PC-9 (cell line): ENCODE measurements around the gene SLC1A7. TPM values are rescaled to one million over a fixed set of nuclear protein-coding genes. Genes with fewer than 3 reads are reported as not detected.

Experiments
- BruUV-seq: library from RNA; stranded (reverse); fragments of 400-500 nt; replicated peaks from 2 replicates; lab custom pipeline; 2021; lab: Mats Ljungman, UMichigan
- CTCF ChIA-PET: fragments of 300-600 bp; sonication (Branson Sonifier 250); formaldehyde crosslinking; loops from one replicate; lab custom pipeline; 2022; ENCODE audit warnings: antibody characterized with exemption; lab: Charles Lee
- POLR2A ChIA-PET: fragments of 300-600 bp; sonication (Branson Sonifier 250); formaldehyde crosslinking; loops from one replicate; lab custom pipeline; 2022; ENCODE audit warnings: antibody characterized with exemption; ENCODE audit not compliant: unreplicated experiment; lab: Charles Lee
- DNase-seq, 2 experiments: peaks; one replicate each; pipeline versions ENCODE4 v3.0.0 to v3.0.0-alpha.2; 2015 to 2022; ENCODE audit warnings: mixed read lengths in 1 of 2
- H2AFZ ChIP-seq: fragments of 200-600 bp; sonication (generic); 2 replicates; pipeline ENCODE4 v1.8.1; 2017; ENCODE audit warnings: antibody characterized with exemption
- H3F3A ChIP-seq: fragments of 200-600 bp; sonication (generic); 2 replicates; pipeline ENCODE4 v1.8.1; 2017; ENCODE audit warnings: antibody characterized with exemption, mild to moderate bottlenecking, low read depth; ENCODE audit not compliant: insufficient read depth
- H3K27ac ChIP-seq: fragments of 200-600 bp; sonication (generic); 2 replicates; pipeline ENCODE4 v1.6.1; 2016; ENCODE audit warnings: mixed run types
- H3K27me3 ChIP-seq: fragments of 200-600 bp; sonication (generic); 2 replicates; pipeline ENCODE4 v1.6.1; 2016; ENCODE audit warnings: low read depth, mixed run types; ENCODE audit not compliant: insufficient read depth
- H3K36me3 ChIP-seq: fragments of 200-600 bp; sonication (generic); 2 replicates; pipeline ENCODE4 v1.6.1; 2016; ENCODE audit warnings: low read depth, mixed run types
- H3K4me1 ChIP-seq: fragments of 200-600 bp; sonication (generic); replicated peaks from 2 replicates; pipeline ENCODE4 v1.6.1; 2016; ENCODE audit warnings: mixed run types; ENCODE audit not compliant: insufficient read depth
- H3K4me2 ChIP-seq: fragments of 200-600 bp; sonication (generic); 2 replicates; pipeline ENCODE4 v1.6.1; 2017; ENCODE audit warnings: mixed run types
- H3K4me3 ChIP-seq: fragments of 200-600 bp; sonication (generic); 2 replicates; pipeline ENCODE4 v1.6.1; 2016; ENCODE audit warnings: mixed run types
- H3K79me2 ChIP-seq: fragments of 200-600 bp; sonication (generic); 2 replicates; pipeline ENCODE4 v1.6.1; 2017; ENCODE audit warnings: low read depth, mixed run types
- H3K9me2 ChIP-seq: fragments of 200-600 bp; sonication (generic); 2 replicates; pipeline ENCODE4 v1.8.1; 2017; ENCODE audit warnings: mild to moderate bottlenecking; ENCODE audit not compliant: insufficient read depth
- H3K9me3 ChIP-seq: fragments of 200-600 bp; sonication (generic); 2 replicates; pipeline ENCODE4 v1.8.1; 2016; ENCODE audit warnings: low read depth; ENCODE audit not compliant: insufficient read depth
- H4K20me1 ChIP-seq: fragments of 200-600 bp; sonication (generic); 2 replicates; pipeline ENCODE4 v1.8.1; 2017; ENCODE audit not compliant: insufficient read depth
- EZH2 ChIP-seq: fragments of 200-600 bp; sonication (generic); IDR thresholded peaks from 2 replicates; pipeline ENCODE4 v1.8.0; 2017; ENCODE audit warnings: antibody characterized with exemption, low read depth
- intact Hi-C: fragments of 100-400 bp; cut with micrococcal nuclease; formaldehyde crosslinking; loops from one replicate; pipeline ENCODE4 v1.10.0; 2022; ENCODE audit not compliant: unreplicated experiment
- total RNA-seq: library from RNA; stranded (reverse); gene quantifications from 2 replicates; pipeline ENCODE4 v1.2.3, GENCODE V29; 2021
- TF ChIP-seq, protein P1 (sequence below): fragments of 200-600 bp; sonication (generic); conservative IDR thresholded peaks from 2 replicates; pipeline ENCODE4 v1.6.1; 2017; ENCODE audit warnings: mixed run types, antibody characterized with exemption, mild to moderate bottlenecking, moderate library complexity

The SLC1A7 gene
- total RNA-seq, 1 experiment from 2014 or later = not detected

GRCh38 chr1:53047737-53048736 lies 94.4 kb downstream of the SLC1A7 start:
- BruUV-seq = no TSS peak
- Histone ChIP-seq H3K4me1 (peaks cover 47% of the 10 kb centered on the region), H3K27me3 (no peaks in the 10 kb centered on the region), H3K36me3 (peaks cover 6% of the 10 kb centered on the region; the same call in 1 of the 2 replicates), H2AFZ (no peak overlapping the region), H3K79me2 (no peaks in the 10 kb centered on the region), H3K9me3 (no peaks in the 10 kb centered on the region), H3K27ac (peak overlapping the region; percentile 74), H3K9me2 (no peaks in the 10 kb centered on the region), H3F3A (peaks cover 42% of the 10 kb centered on the region), H4K20me1 (no peaks in the 10 kb centered on the region), H3K4me2 (peak overlapping the region; percentile 59), H3K4me3 (no peak overlapping the region)
- ChIA-PET POLR2A (interaction anchor here (0.6 to 1.1 kb wide), 10 partner anchors 9 to 1651 kb away, joined by 3 to 10 read pairs (median 6); partner anchors contain the start of genes MAGOH and ZYG11A), CTCF (interaction anchor here (0.5 to 1.1 kb wide), 4 partner anchors 21 to 128 kb away, joined by 3 to 8 read pairs (median 4); no protein-coding TSS in a partner anchor)
- peak; percentile 76 to 98 for DNase-seq
- TF ChIP-seq EZH2 = no peak
- TF ChIP-seq, protein P1, sequence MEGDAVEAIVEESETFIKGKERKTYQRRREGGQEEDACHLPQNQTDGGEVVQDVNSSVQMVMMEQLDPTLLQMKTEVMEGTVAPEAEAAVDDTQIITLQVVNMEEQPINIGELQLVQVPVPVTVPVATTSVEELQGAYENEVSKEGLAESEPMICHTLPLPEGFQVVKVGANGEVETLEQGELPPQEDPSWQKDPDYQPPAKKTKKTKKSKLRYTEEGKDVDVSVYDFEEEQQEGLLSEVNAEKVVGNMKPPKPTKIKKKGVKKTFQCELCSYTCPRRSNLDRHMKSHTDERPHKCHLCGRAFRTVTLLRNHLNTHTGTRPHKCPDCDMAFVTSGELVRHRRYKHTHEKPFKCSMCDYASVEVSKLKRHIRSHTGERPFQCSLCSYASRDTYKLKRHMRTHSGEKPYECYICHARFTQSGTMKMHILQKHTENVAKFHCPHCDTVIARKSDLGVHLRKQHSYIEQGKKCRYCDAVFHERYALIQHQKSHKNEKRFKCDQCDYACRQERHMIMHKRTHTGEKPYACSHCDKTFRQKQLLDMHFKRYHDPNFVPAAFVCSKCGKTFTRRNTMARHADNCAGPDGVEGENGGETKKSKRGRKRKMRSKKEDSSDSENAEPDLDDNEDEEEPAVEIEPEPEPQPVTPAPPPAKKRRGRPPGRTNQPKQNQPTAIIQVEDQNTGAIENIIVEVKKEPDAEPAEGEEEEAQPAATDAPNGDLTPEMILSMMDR = no peak
- intact Hi-C loops = loop anchor here (1.0 to 10.0 kb wide), 5 partner anchors 34 to 134 kb away; partner anchors contain the start of genes ECHDC2 and SCP2

GRCh38 chr1:53046930-53047329 lies 95.5 kb downstream of the SLC1A7 start:
- Histone ChIP-seq H3K9me3 (no peaks in the 10 kb centered on the region), H3K4me1 (peaks cover 47% of the 10 kb centered on the region), H3K4me2 (peak overlapping the region; percentile 59), H3K27ac (peak overlapping the region; percentile 74), H3K9me2 (no peaks in the 10 kb centered on the region), H3F3A (peaks cover 42% of the 10 kb centered on the region), H4K20me1 (no peaks in the 10 kb centered on the region), H3K4me3 (no peak overlapping the region), H3K79me2 (no peaks in the 10 kb centered on the region), H2AFZ (no peak overlapping the region), H3K27me3 (no peaks in the 10 kb centered on the region), H3K36me3 (peaks cover 6% of the 10 kb centered on the region; the same call in 1 of the 2 replicates)
- BruUV-seq = no TSS peak
- ChIA-PET POLR2A (interaction anchor here (0.5 to 1.1 kb wide), 3 partner anchors 45 to 128 kb away, joined by 4 to 18 read pairs (median 6); no protein-coding TSS in a partner anchor), CTCF (no interaction called here)
- TF ChIP-seq, protein P1 = no peak
- TF ChIP-seq EZH2 = no peak
- intact Hi-C loops = loop anchor here (5.0 to 10.0 kb wide), 2 partner anchors 122 to 135 kb away; partner anchors contain the start of genes ECHDC2 and SCP2
- DNase-seq = peak; percentile 27 to 35

GRCh38 chr1:53044926-53045325 lies 97.5 kb downstream of the SLC1A7 start:
- Histone ChIP-seq H3K79me2 (no peaks in the 10 kb centered on the region), H3K9me2 (no peaks in the 10 kb centered on the region), H3K4me3 (no peak overlapping the region), H3F3A (peaks cover 41% of the 10 kb centered on the region), H3K36me3 (no peaks in the 10 kb centered on the region; the same call in 1 of the 2 replicates), H3K4me1 (peaks cover 43% of the 10 kb centered on the region), H3K27ac (no peak overlapping the region), H3K9me3 (no peaks in the 10 kb centered on the region), H3K27me3 (no peaks in the 10 kb centered on the region), H4K20me1 (no peaks in the 10 kb centered on the region), H2AFZ (no peak overlapping the region), H3K4me2 (no peak overlapping the region)
- CTCF ChIA-PET = no interaction called here
- POLR2A ChIA-PET = no interaction called here
- BruUV-seq = no TSS peak
- DNase-seq = no peak
- TF ChIP-seq, protein P1 = no peak
- TF ChIP-seq EZH2 = no peak
- intact Hi-C loops = loop anchor here (5.0 to 10.0 kb wide), 2 partner anchors 120 to 137 kb away; partner anchors contain the start of genes ECHDC2 and SCP2
